Neural cell (in vitro differentiated cells): ENCODE data around the gene CYP26B1. TPM values are rescaled to one million over a fixed set of nuclear protein-coding genes. Genes with fewer than 3 reads are reported as not detected.

Source experiments
- H2AFZ ChIP-seq: fragments of 200-600, 300-800 bp; sonication (generic), shearing (Covaris generic); 2 replicates; pipeline ENCODE4 v1.6.0; 2014; ENCODE audit warnings: low read depth, mild to moderate bottlenecking, antibody characterized with exemption, low read length, moderate library complexity
- H3F3A ChIP-seq: fragments of 200-600 bp; shearing (Covaris generic); 2 replicates; pipeline ENCODE4 v1.6.1; 2016; ENCODE audit warnings: mild to moderate bottlenecking, moderate library complexity, mixed read lengths, antibody characterized with exemption, low read length; ENCODE audit not compliant: insufficient read depth, poor library complexity, severe bottlenecking
- H3K27ac ChIP-seq: fragments of 200-600, 300-800 bp; sonication (generic), shearing (Covaris generic); 2 replicates; pipeline ENCODE4 v1.5.1; 2014; ENCODE audit warnings: mild to moderate bottlenecking, low read length, moderate library complexity
- H3K27me3 ChIP-seq: fragments of 300-800, 200-600 bp; sonication (generic), shearing (Covaris generic); 2 replicates; pipeline ENCODE4 v1.6.0; 2014; ENCODE audit warnings: mild to moderate bottlenecking, low read depth, low read length, moderate library complexity; ENCODE audit not compliant: insufficient read depth
- H3K36me3 ChIP-seq: fragments of 300-800, 200-600 bp; sonication (generic), shearing (Covaris generic); 2 replicates; pipeline ENCODE4 v1.5.1; 2014; ENCODE audit warnings: mild to moderate bottlenecking, antibody characterized with exemption, low read length, moderate library complexity; ENCODE audit not compliant: insufficient read depth
- H3K4me2 ChIP-seq: fragments of 300-800, 200-600 bp; sonication (generic), shearing (Covaris generic); 2 replicates; pipeline ENCODE4 v1.6.0; 2014; ENCODE audit warnings: mild to moderate bottlenecking, low read length
- H3K4me3 ChIP-seq: fragments of 300-800, 200-600 bp; sonication (generic), shearing (Covaris generic); 2 replicates; pipeline ENCODE4 v1.5.1; 2014; ENCODE audit warnings: mild to moderate bottlenecking, low read length, moderate library complexity
- H3K79me2 ChIP-seq: fragments of 200-600 bp; shearing (Covaris generic); replicated peaks from 2 replicates; pipeline ENCODE4 v1.6.0; 2014; ENCODE audit warnings: mild to moderate bottlenecking, low read length, moderate library complexity; ENCODE audit not compliant: insufficient read depth
- H3K9ac ChIP-seq: fragments of 300-800, 200-600 bp; sonication (generic), shearing (Covaris generic); 2 replicates; pipeline ENCODE4 v1.6.1; 2016; ENCODE audit warnings: mild to moderate bottlenecking, low read length, mixed read lengths
- H3K9me2 ChIP-seq: fragments of 200-600 bp; shearing (Covaris generic); 2 replicates; pipeline ENCODE4 v1.6.1; 2016; ENCODE audit warnings: mild to moderate bottlenecking, low read length, mixed read lengths; ENCODE audit not compliant: insufficient read depth
- H3K9me3 ChIP-seq: fragments of 200-600, 300-800 bp; sonication (generic), shearing (Covaris generic); 2 replicates; pipeline ENCODE4 v1.6.1; 2016; ENCODE audit warnings: mild to moderate bottlenecking, mixed run types, low read length, moderate library complexity, mixed read lengths
- H4K20me1 ChIP-seq: fragments of 200-600 bp; shearing (Covaris generic); 2 replicates; pipeline ENCODE4 v1.6.1; 2016; ENCODE audit warnings: mild to moderate bottlenecking, mixed run types; ENCODE audit not compliant: insufficient read depth
- EP300 ChIP-seq: fragments of 450-650 bp; conservative IDR thresholded peaks from 2 replicates; pipeline ENCODE4 v1.6.1; 2014; ENCODE audit warnings: antibody characterized with exemption, mild to moderate bottlenecking, moderate library complexity; ENCODE audit not compliant: poor library complexity, severe bottlenecking
- EZH2 ChIP-seq: fragments of 200-600, 300-800 bp; shearing (Covaris generic), sonication (generic); IDR thresholded peaks from 2 replicates; pipeline ENCODE4 v1.6.1; 2014; ENCODE audit warnings: antibody characterized with exemption, low read length, borderline replicate concordance, mild to moderate bottlenecking; ENCODE audit not compliant: insufficient read depth, poor library complexity, severe bottlenecking
- MXI1 ChIP-seq: fragments of 450-650 bp; conservative IDR thresholded peaks from 2 replicates; pipeline ENCODE4 v1.6.1; 2014; ENCODE audit warnings: antibody characterized with exemption, mild to moderate bottlenecking; ENCODE audit not compliant: poor library complexity, severe bottlenecking
- POLR2AphosphoS5 ChIP-seq: IDR thresholded peaks from 2 replicates; pipeline ENCODE4 v1.6.1; 2012
- RAD21 ChIP-seq: fragments of 450-650 bp; conservative IDR thresholded peaks from 2 replicates; pipeline ENCODE4 v1.6.1; 2014; ENCODE audit warnings: antibody characterized with exemption, mild to moderate bottlenecking, moderate library complexity
- SMC3 ChIP-seq: fragments of 450-650 bp; conservative IDR thresholded peaks from 2 replicates; pipeline ENCODE4 v1.6.1; 2014; ENCODE audit warnings: antibody characterized with exemption, mild to moderate bottlenecking, moderate library complexity; ENCODE audit not compliant: poor library complexity
- TAF1 ChIP-seq: IDR thresholded peaks from 2 replicates; pipeline ENCODE4 v1.6.1; 2012; ENCODE audit warnings: low read depth
- polyA plus RNA-seq: library from polyadenylated mRNA; depleted of rRNA; stranded (reverse); fragments of >200 nt; gene quantifications from 2 replicates; pipeline ENCODE4 v1.2.3, GENCODE V29; 2014
- TF ChIP-seq, protein P1 (sequence below): IDR thresholded peaks from 2 replicates; pipeline ENCODE4 v1.6.1; 2012; ENCODE audit warnings: borderline replicate concordance
- TF ChIP-seq, protein P2 (sequence below): fragments of 450-650 bp; IDR thresholded peaks from 2 replicates; pipeline ENCODE4 v1.5.1; 2014; ENCODE audit warnings: antibody characterized with exemption, mild to moderate bottlenecking, moderate library complexity; ENCODE audit not compliant: poor library complexity, severe bottlenecking

The CYP26B1 gene
- polyA plus RNA-seq, 1 donor from 2014 or later, result 0.83 TPM

DNA sequence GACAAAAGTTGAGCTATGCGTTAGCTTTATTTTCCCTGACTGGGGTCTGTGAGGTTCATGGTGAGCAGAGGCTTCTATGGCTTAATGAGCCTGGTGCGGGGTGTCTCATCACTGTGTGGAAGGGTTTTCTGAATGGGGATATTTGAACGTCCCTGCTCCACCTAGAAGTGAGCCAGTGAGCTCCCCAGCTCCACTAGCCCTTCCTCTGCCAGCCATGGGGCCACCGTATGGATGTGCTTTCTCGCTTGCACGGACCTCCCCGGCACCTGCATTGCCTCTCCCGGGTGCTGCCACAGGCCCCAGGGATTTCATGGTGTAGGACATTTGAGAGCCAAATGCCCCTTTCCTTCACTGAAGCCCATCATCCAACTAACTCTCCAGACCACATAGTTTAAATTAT is 37.8 kb downstream of the CYP26B1 start:
- Histone ChIP-seq H3K4me3 (no peak overlapping the region), H3K36me3 (no peaks in the 10 kb centered on the region), H3K79me2 (no peaks in the 10 kb centered on the region), H3K9me2 (no peaks in the 10 kb centered on the region), H2AFZ (no peak overlapping the region), H3K27ac (no peak overlapping the region), H4K20me1 (no peaks in the 10 kb centered on the region), H3K9me3 (no peaks in the 10 kb centered on the region), H3F3A (no peaks in the 10 kb centered on the region), H3K27me3 (no peaks in the 10 kb centered on the region), H3K4me2 (no peak overlapping the region), H3K9ac (no peak overlapping the region)
- TF ChIP-seq EP300 (no peak), EZH2 (no peak), MXI1 (no peak), SMC3 (no peak), TAF1 (no peak), RAD21 (no peak), POLR2AphosphoS5 (no peak)
- TF ChIP-seq, protein P1, sequence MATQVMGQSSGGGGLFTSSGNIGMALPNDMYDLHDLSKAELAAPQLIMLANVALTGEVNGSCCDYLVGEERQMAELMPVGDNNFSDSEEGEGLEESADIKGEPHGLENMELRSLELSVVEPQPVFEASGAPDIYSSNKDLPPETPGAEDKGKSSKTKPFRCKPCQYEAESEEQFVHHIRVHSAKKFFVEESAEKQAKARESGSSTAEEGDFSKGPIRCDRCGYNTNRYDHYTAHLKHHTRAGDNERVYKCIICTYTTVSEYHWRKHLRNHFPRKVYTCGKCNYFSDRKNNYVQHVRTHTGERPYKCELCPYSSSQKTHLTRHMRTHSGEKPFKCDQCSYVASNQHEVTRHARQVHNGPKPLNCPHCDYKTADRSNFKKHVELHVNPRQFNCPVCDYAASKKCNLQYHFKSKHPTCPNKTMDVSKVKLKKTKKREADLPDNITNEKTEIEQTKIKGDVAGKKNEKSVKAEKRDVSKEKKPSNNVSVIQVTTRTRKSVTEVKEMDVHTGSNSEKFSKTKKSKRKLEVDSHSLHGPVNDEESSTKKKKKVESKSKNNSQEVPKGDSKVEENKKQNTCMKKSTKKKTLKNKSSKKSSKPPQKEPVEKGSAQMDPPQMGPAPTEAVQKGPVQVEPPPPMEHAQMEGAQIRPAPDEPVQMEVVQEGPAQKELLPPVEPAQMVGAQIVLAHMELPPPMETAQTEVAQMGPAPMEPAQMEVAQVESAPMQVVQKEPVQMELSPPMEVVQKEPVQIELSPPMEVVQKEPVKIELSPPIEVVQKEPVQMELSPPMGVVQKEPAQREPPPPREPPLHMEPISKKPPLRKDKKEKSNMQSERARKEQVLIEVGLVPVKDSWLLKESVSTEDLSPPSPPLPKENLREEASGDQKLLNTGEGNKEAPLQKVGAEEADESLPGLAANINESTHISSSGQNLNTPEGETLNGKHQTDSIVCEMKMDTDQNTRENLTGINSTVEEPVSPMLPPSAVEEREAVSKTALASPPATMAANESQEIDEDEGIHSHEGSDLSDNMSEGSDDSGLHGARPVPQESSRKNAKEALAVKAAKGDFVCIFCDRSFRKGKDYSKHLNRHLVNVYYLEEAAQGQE, result no peak
- TF ChIP-seq, protein P2, sequence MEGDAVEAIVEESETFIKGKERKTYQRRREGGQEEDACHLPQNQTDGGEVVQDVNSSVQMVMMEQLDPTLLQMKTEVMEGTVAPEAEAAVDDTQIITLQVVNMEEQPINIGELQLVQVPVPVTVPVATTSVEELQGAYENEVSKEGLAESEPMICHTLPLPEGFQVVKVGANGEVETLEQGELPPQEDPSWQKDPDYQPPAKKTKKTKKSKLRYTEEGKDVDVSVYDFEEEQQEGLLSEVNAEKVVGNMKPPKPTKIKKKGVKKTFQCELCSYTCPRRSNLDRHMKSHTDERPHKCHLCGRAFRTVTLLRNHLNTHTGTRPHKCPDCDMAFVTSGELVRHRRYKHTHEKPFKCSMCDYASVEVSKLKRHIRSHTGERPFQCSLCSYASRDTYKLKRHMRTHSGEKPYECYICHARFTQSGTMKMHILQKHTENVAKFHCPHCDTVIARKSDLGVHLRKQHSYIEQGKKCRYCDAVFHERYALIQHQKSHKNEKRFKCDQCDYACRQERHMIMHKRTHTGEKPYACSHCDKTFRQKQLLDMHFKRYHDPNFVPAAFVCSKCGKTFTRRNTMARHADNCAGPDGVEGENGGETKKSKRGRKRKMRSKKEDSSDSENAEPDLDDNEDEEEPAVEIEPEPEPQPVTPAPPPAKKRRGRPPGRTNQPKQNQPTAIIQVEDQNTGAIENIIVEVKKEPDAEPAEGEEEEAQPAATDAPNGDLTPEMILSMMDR, result no peak

- Histone ChIP-seq H3K27me3 (no peaks in the 10 kb centered on the region), H3K9me3 (no peaks in the 10 kb centered on the region), H3K27ac (no peak overlapping the region), H3K4me2 (no peak overlapping the region), H3K36me3 (no peaks in the 10 kb centered on the region), H2AFZ (no peak overlapping the region), H3K9me2 (no peaks in the 10 kb centered on the region), H3K9ac (no peak overlapping the region), H3K79me2 (no peaks in the 10 kb centered on the region), H4K20me1 (no peaks in the 10 kb centered on the region), H3K4me3 (no peak overlapping the region), H3F3A (no peaks in the 10 kb centered on the region)
- no peak for TF ChIP-seq EP300
- TF ChIP-seq TAF1, result no peak
- TF ChIP-seq, protein P1, result no peak
- TF ChIP-seq EZH2, result no peak
- no peak for TF ChIP-seq POLR2AphosphoS5
- TF ChIP-seq MXI1, result no peak
- TF ChIP-seq, protein P2, result no peak
Observed at GRCh38 chr2:72109291-72109690, 38.4 kb downstream of the CYP26B1 start.
